ENCODE results near the gene PSMD13.

PSMD13 gene

GRCh38 chr11:293852-294661 is 57.3 kb downstream of the PSMD13 start:
- Histone ChIP-seq H3K36me3 (ENCODE audit: insufficient read depth, low read length) (peaks cover 33% of the 10 kb centered on the region), H3K27me3 (ENCODE audit: insufficient read depth, low read length) (no peaks in the 10 kb centered on the region), H3K4me1 (ENCODE audit: insufficient read depth, low read length) (peaks cover 16% of the 10 kb centered on the region), H3K27ac (ENCODE audit: low read depth, low read length) (no peak overlapping the region), H3K9ac (ENCODE audit: low read depth, low read length) (no peak overlapping the region), H3K4me3 (ENCODE audit: low read length) (no peak overlapping the region), H3K9me3 (ENCODE audit: insufficient read depth, low read depth, low read length) (no peaks in the 10 kb centered on the region)
- 95% methylated on average over 27 of the region's 27 CpGs for WGBS

DNA sequence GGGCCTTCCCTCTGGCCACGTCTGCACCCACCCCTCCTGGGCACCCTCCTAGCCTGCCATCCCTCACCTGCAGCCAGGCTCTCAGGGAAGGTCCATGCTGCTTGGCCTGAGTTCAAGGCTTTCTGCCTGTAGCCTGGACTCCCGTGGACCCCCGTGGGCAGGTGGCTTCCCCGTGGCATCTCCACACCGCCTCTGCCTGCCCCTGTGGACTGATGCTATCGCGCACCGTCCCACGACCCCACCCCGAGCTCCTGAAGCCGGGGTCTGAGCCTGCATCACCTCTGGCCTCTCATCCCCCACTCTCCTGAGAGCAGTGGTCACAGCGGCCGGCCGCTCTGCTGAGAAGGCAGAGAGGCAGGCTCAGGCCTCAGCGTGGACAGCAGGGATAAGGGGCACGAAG is 58.0 kb downstream of the PSMD13 start:
- Histone ChIP-seq H3K27ac (ENCODE audit: low read depth, low read length) (no peak overlapping the region), H3K4me3 (ENCODE audit: low read length) (no peak overlapping the region), H3K9ac (ENCODE audit: low read depth, low read length) (no peak overlapping the region), H3K4me1 (ENCODE audit: insufficient read depth, low read length) (peaks cover 12% of the 10 kb centered on the region), H3K36me3 (ENCODE audit: insufficient read depth, low read length) (peaks cover 33% of the 10 kb centered on the region), H3K9me3 (ENCODE audit: insufficient read depth, low read depth, low read length) (no peaks in the 10 kb centered on the region), H3K27me3 (ENCODE audit: insufficient read depth, low read length) (no peaks in the 10 kb centered on the region)
- WGBS: 96% methylated on average over 16 of the region's 16 CpGs

- Histone ChIP-seq H3K9me3 (ENCODE audit: insufficient read depth, low read depth, low read length) (no peaks in the 10 kb centered on the region), H3K36me3 (ENCODE audit: insufficient read depth, low read length) (peaks cover 29% of the 10 kb centered on the region), H3K4me3 (ENCODE audit: low read length) (no peak overlapping the region), H3K4me1 (ENCODE audit: insufficient read depth, low read length) (peaks cover 15% of the 10 kb centered on the region), H3K27ac (ENCODE audit: low read depth, low read length) (no peak overlapping the region), H3K27me3 (ENCODE audit: insufficient read depth, low read length) (no peaks in the 10 kb centered on the region), H3K9ac (ENCODE audit: low read depth, low read length) (no peak overlapping the region)
- WGBS: 91% methylated on average over 26 of the region's 26 CpGs
These were observed 58.8 kb downstream of the PSMD13 start for GRCh38 chr11:295351-296170.

DNA sequence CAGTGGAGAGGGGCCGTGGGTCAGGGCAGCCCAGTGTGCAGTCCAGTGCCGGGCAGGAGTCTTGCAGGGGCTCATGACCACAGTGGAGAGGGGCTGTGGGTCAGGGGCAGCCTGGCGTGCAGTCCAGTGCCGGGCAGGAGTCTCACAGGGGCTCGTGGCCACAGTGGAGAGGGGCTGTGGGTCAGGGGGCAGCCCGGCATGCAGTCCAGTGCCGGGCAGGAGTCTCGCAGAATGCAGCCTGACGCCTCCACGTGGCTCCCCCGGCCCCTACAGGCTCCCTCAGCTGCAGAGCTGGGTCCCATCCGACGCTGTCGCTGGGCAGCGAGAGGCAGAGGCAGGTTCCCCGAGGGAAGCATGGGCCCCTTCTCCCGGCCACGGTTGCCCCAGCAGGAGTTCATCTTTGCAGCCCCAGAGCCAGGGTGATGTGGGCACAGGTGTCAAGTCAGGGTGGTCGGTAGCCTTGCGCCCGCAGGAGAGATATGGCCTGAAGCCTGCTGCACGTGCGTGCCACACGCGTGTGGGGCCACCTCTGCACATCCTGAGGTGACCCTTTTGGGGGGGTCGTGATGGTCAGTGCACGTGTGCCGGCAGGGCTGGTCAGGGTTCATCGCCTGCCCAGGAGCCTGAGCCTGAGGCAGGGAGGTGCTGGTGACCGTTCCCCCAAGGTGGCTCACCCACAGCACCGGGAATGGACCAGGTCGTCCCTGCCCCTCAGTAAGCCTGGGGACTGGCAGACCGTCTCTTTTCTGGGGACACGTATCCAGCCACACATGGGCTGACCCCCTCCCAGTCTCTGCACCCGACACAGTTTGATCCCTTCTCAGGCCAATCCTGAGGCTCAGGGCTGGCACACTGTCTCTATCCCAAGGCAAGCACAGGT is 59.6 kb downstream of the PSMD13 start:
- H3K27ac ChIP-seq (ENCODE audit: low read depth, low read length): no peak overlapping the region

DNA sequence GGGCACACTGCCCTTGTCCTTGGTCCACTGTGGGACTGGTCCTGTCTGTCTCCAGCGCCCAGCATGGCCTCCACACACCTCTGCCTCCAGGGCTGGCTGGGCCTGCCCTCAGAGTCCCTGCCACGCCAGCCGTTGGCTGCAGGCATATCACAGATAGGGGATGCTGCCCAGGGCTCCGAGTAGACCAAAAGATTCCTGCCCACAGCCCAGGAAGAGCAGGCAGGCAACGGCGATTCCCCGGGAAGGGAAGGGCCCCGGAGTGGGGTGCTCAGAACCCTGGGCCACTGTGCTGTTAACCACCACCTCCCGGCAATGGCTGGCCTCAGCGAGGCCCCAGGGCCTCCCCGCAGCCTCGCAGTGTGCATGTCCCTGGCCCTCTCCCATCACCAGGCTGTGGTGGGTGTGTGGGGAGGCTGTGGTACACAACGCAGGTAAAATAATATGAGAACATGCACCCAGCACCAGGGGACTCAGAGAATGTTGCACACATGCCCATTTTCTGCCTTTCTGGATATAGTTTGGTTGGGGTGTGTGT is 60.3 kb downstream of the PSMD13 start:
- H3K4me3 ChIP-seq (ENCODE audit: low read length): no peak overlapping the region
- peaks cover 9% of the 10 kb centered on the region for H3K4me1 ChIP-seq (ENCODE audit: insufficient read depth, low read length)
- H3K36me3 ChIP-seq (ENCODE audit: insufficient read depth, low read length): peaks cover 28% of the 10 kb centered on the region
- H3K9me3 ChIP-seq (ENCODE audit: insufficient read depth, low read depth, low read length): no peaks in the 10 kb centered on the region
- no peak overlapping the region for H3K27ac ChIP-seq (ENCODE audit: low read depth, low read length)
- 93% methylated on average over 13 of the region's 13 CpGs for WGBS
- H3K27me3 ChIP-seq (ENCODE audit: insufficient read depth, low read length): no peaks in the 10 kb centered on the region
- H3K9ac ChIP-seq (ENCODE audit: low read depth, low read length): no peak overlapping the region

More for the DNA sequence above, 59.6 kb downstream of the PSMD13 start:
- Histone ChIP-seq H3K4me3 (ENCODE audit: low read length) (no peak overlapping the region), H3K36me3 (ENCODE audit: insufficient read depth, low read length) (peaks cover 28% of the 10 kb centered on the region), H3K9me3 (ENCODE audit: insufficient read depth, low read depth, low read length) (no peaks in the 10 kb centered on the region), H3K4me1 (ENCODE audit: insufficient read depth, low read length) (peaks cover 10% of the 10 kb centered on the region), H3K27me3 (ENCODE audit: insufficient read depth, low read length) (no peaks in the 10 kb centered on the region), H3K9ac (ENCODE audit: low read depth, low read length) (no peak overlapping the region)
- WGBS: 89% methylated on average over 35 of the region's 35 CpGs

- WGBS: 88% methylated on average over 26 of the region's 26 CpGs
- H3K27me3 ChIP-seq (ENCODE audit: insufficient read depth, low read length): no peaks in the 10 kb centered on the region
- peaks cover 9% of the 10 kb centered on the region for H3K4me1 ChIP-seq (ENCODE audit: insufficient read depth, low read length)
- H3K27ac ChIP-seq (ENCODE audit: low read depth, low read length): no peak overlapping the region
- H3K4me3 ChIP-seq (ENCODE audit: low read length): no peak overlapping the region
- H3K9ac ChIP-seq (ENCODE audit: low read depth, low read length): no peak overlapping the region
- peaks cover 22% of the 10 kb centered on the region for H3K36me3 ChIP-seq (ENCODE audit: insufficient read depth, low read length)
- no peaks in the 10 kb centered on the region for H3K9me3 ChIP-seq (ENCODE audit: insufficient read depth, low read depth, low read length)
These were observed 61.0 kb downstream of the PSMD13 start for GRCh38 chr11:297586-298405.

- Histone ChIP-seq H3K9me3 (ENCODE audit: insufficient read depth, low read depth, low read length) (no peaks in the 10 kb centered on the region), H3K4me3 (ENCODE audit: low read length) (no peak overlapping the region), H3K36me3 (ENCODE audit: insufficient read depth, low read length) (peaks cover 18% of the 10 kb centered on the region), H3K9ac (ENCODE audit: low read depth, low read length) (no peak overlapping the region), H3K4me1 (ENCODE audit: insufficient read depth, low read length) (peaks cover 10% of the 10 kb centered on the region), H3K27me3 (ENCODE audit: insufficient read depth, low read length) (no peaks in the 10 kb centered on the region), H3K27ac (ENCODE audit: low read depth, low read length) (no peak overlapping the region)
- WGBS: 89% methylated on average over 15 of the region's 15 CpGs
These were observed 61.8 kb downstream of the PSMD13 start for GRCh38 chr11:298406-299065.

DNA sequence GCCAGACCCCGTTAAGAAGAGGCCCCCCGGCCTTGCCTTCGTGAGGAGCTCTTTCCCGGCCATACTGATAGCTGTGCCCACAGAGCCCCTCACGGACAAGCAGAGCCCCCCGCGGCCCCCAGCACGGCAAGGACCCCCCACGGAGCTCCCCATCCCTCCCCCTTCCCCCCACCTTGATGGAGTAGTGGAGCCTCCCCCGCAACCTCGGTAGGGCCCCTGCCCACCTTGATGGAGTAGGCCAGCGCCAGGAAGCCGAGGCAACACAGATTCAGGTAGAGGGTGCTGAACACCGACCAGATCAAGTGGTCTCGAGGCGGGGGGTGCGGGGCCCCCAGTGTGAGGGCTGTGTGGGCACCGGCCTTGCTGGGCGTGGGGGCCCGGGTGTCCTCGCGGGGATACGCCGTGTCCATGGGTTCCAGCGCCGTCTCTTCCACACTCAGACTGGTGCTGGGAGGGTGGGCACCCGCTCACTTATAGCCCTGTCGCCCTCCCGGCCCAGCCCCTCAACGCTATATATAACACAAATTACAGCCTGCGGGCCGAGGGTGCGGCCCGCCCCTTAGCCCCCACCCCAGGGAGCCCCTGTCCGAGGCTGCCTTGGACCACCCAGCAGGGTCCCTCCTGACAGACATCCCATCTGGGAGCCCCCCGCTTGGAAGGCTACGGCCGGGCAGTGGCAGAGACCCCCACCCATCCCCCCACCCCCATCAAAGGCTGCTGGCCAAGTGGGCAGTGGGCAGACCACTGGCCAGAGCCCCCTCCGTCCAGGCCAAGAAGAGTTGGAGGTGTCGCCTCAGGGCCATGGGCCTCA is 62.5 kb downstream of the PSMD13 start, which contains the start of gene IFITM5:
Gene IFITM5, minus strand, starts transcription at position 446 of the 811 bp plus-strand sequence. Its CDS starts 36 bp downstream, at position 410.
- Histone ChIP-seq H3K27ac (ENCODE audit: low read depth, low read length) (no peak within 1 kb of the TSS), H3K9me3 (ENCODE audit: insufficient read depth, low read depth, low read length) (no peaks in the 10 kb centered on the region), H3K4me1 (ENCODE audit: insufficient read depth, low read length) (peaks cover 14% of the 10 kb centered on the region), H3K27me3 (ENCODE audit: insufficient read depth, low read length) (no peaks in the 10 kb centered on the region), H3K36me3 (ENCODE audit: insufficient read depth, low read length) (peaks cover 11% of the 10 kb centered on the region), H3K4me3 (ENCODE audit: low read length) (no peak within 1 kb of the TSS), H3K9ac (ENCODE audit: low read depth, low read length) (no peak within 1 kb of the TSS)
- WGBS: 86% methylated on average over 35 of the region's 40 CpGs

DNA sequence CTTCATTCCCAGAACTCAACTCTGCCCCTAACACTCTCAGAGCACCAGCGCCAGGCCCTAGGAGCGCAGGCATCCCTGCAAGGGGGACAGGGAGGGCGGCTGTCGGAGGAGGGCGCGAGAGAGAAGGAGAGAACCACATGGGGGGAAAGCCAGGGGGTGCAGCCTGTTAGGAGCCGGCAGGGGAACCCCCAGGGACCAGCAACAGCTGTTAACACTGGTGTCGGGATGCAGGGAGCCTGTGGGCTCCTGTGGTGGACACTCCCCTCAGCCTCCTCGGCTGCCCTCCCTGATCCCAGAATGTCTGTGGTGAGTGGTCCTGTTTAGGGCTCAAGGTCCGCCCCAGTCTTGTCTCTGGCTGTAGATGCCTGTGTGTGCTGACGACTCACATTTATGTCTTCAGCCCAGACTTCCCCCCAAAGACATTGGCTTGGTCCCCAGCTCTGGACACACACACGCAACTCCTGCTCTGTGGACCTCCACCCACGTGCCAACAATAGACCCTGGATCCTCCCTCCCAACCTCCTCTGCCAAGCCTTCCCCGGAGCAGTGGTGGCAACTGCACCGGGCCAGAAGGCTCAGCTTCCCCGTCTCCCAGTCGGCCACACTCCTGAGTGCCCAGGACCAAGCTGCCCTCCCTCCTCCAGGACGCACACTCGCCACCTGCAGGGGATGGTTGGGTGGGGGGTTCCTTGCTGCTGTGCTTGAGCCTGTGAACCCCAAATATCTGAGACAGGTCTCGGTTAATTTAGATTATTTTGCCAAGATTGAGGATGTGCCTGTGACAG is 63.4 kb downstream of the PSMD13 start:
- Histone ChIP-seq H3K27me3 (ENCODE audit: insufficient read depth, low read length) (no peaks in the 10 kb centered on the region), H3K4me3 (ENCODE audit: low read length) (no peak overlapping the region), H3K36me3 (ENCODE audit: insufficient read depth, low read length) (0 out of 2 replicates have a peak, but pooled peaks cover 3% of the 10 kb centered on the region), H3K27ac (ENCODE audit: low read depth, low read length) (no peak overlapping the region), H3K9me3 (ENCODE audit: insufficient read depth, low read depth, low read length) (no peaks in the 10 kb centered on the region), H3K4me1 (ENCODE audit: insufficient read depth, low read length) (peaks cover 16% of the 10 kb centered on the region), H3K9ac (ENCODE audit: low read depth, low read length) (no peak overlapping the region)
- WGBS: 66% methylated on average over 20 of the region's 20 CpGs
